SK-N-SH (cell line): ENCODE data around the gene CCDC24.

ENCODE experiments used
- ELF1 ChIP-seq: IDR thresholded peaks from 2 replicates; pipeline ENCODE4 v1.4.0; 2012
- TCF12 ChIP-seq: IDR thresholded peaks from 2 replicates; pipeline ENCODE4 v1.4.0; 2012
- TF ChIP-seq, protein P1 (sequence below): IDR thresholded peaks from 2 replicates; pipeline ENCODE4 v1.6.1; 2012; ENCODE audit warnings: mild to moderate bottlenecking, low read depth, low read length, moderate library complexity
- TF ChIP-seq, protein P2 (sequence below): fragments of 200-600 bp; sonication (generic); IDR thresholded peaks from 2 replicates; pipeline ENCODE4 v1.6.1; 2017; ENCODE audit warnings: antibody characterized with exemption, mild to moderate bottlenecking, moderate library complexity

DNA sequence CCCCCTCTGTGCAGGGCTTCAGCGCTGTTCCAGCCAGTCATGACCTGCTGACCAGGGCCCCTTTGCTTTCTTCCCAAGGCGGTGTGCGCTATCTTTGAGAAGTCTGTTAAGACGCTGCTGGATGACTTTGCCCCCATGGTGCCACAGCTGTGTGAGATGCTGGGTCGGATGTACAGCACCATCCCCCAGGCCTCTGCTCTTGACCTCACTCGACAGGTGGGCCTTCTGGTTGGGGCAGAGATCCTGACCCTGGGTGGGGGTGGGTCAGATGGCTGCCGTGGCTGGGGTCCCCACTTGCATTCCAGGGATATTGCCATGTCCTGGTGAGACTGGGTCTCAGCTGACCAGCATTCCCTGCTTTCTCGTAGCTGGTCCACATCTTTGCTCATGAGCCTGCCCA, 30.6 kb upstream of the CCDC24 start:
- TF ChIP-seq, protein P1, sequence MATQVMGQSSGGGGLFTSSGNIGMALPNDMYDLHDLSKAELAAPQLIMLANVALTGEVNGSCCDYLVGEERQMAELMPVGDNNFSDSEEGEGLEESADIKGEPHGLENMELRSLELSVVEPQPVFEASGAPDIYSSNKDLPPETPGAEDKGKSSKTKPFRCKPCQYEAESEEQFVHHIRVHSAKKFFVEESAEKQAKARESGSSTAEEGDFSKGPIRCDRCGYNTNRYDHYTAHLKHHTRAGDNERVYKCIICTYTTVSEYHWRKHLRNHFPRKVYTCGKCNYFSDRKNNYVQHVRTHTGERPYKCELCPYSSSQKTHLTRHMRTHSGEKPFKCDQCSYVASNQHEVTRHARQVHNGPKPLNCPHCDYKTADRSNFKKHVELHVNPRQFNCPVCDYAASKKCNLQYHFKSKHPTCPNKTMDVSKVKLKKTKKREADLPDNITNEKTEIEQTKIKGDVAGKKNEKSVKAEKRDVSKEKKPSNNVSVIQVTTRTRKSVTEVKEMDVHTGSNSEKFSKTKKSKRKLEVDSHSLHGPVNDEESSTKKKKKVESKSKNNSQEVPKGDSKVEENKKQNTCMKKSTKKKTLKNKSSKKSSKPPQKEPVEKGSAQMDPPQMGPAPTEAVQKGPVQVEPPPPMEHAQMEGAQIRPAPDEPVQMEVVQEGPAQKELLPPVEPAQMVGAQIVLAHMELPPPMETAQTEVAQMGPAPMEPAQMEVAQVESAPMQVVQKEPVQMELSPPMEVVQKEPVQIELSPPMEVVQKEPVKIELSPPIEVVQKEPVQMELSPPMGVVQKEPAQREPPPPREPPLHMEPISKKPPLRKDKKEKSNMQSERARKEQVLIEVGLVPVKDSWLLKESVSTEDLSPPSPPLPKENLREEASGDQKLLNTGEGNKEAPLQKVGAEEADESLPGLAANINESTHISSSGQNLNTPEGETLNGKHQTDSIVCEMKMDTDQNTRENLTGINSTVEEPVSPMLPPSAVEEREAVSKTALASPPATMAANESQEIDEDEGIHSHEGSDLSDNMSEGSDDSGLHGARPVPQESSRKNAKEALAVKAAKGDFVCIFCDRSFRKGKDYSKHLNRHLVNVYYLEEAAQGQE, result no peak
- TF ChIP-seq, protein P2, sequence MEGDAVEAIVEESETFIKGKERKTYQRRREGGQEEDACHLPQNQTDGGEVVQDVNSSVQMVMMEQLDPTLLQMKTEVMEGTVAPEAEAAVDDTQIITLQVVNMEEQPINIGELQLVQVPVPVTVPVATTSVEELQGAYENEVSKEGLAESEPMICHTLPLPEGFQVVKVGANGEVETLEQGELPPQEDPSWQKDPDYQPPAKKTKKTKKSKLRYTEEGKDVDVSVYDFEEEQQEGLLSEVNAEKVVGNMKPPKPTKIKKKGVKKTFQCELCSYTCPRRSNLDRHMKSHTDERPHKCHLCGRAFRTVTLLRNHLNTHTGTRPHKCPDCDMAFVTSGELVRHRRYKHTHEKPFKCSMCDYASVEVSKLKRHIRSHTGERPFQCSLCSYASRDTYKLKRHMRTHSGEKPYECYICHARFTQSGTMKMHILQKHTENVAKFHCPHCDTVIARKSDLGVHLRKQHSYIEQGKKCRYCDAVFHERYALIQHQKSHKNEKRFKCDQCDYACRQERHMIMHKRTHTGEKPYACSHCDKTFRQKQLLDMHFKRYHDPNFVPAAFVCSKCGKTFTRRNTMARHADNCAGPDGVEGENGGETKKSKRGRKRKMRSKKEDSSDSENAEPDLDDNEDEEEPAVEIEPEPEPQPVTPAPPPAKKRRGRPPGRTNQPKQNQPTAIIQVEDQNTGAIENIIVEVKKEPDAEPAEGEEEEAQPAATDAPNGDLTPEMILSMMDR, result no peak
- TF ChIP-seq TCF12 (no peak), ELF1 (no peak)
